Nucleus accumbens (tissue), 56 donors: ENCODE measurements around the gene KCNAB3.

Source experiments
- DNase-seq, 56 donors: peaks; one replicate each; lab custom pipeline; 2025; lab: John Stamatoyannopoulos, UW

Gene KCNAB3

DNA sequence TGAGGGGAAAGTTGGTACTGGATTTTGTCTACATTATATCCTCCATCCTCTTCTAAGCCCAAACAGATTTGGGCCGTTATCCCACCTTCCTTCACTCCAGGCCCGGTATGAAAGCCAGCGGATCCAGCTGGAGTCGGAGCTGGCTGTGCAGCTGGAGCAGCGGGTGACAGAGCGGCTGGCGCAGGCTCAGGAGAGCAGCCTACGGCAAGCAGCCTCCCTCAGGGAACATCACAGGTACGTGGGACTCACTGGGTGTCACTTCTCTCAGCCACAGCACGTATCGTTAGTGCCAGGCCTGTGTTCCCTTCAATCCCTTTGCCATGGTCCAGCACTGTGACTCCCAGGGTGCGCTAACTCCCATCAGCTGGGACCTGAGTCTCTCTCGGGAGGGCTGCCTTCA, 13.6 kb upstream of the KCNAB3 start:
- no peak for DNase-seq

GRCh38 chr17:7940743-7941142, 11.1 kb upstream of the KCNAB3 start:
- no peak for DNase-seq

DNA sequence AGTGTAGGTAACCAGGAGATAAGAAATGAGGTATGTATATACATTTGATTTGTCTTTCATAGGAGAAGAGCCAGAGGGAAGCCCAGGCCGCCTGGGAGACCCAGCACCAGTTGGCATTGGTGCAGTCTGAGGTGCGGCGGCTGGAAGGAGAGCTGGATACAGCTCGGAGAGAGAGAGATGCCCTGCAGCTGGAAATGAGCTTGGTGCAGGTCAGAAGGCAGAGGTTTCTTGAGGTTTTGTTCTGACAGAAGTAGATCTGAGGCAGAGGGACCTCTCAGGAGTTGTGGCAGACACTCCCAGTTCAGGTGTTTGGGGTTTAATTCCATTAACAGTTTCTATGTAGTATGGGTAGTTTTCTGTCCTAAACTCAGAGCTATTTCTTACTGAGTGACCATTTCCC, 10.4 kb upstream of the KCNAB3 start:
- no peak for DNase-seq

GRCh38 chr17:7935859-7936258, 6.2 kb upstream of the KCNAB3 start:
- DNase-seq, result peak in 3 of 56 donors; percentile 6 to 9 (median 6)

DNA sequence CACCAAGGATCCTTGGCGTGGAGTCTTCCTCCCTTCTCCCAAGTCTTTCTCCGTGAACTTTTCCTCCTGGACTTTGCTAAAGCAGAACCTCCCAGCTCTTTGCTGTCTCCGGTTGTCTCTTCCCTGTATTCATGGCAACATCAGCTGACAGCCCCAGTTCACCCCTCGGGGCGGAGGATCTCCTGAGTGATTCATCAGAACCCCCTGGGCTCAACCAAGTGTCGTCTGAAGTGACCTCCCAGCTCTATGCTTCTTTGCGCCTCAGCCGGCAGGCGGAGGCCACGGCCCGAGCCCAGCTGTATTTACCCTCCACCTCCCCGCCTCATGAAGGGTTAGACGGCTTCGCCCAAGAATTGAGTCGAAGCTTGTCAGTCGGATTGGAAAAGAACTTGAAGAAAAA, 3.3 kb upstream of the KCNAB3 start:
- peak in 3 of 56 donors; percentile 15 to 17 (median 17) for DNase-seq

GRCh38 chr17:7932483-7932891, 2.8 kb upstream of the KCNAB3 start:
- DNase-seq, result peak in 9 of 56 donors; percentile 9 to 55 (median 28)

GRCh38 chr17:7931709-7932482, 2.2 kb upstream of the KCNAB3 start, which contains the start of the genes CNTROB and TRAPPC1:
Gene CNTROB, plus strand, starts transcription at chr17:7932206. Its CDS starts 874 bp downstream, at chr17:7933080.
Gene TRAPPC1, minus strand, starts transcription at chr17:7931946. Its CDS starts 117 bp downstream, at chr17:7931829.
- DNase-seq, result peak; percentile 93 to 100 (median 99)

GRCh38 chr17:7930841-7931631, 1.4 kb upstream of the KCNAB3 start:
- DNase-seq, result no peak

GRCh38 chr17:7927596-7927995, 2.1 kb downstream of the KCNAB3 start:
- DNase-seq, result no peak

DNA sequence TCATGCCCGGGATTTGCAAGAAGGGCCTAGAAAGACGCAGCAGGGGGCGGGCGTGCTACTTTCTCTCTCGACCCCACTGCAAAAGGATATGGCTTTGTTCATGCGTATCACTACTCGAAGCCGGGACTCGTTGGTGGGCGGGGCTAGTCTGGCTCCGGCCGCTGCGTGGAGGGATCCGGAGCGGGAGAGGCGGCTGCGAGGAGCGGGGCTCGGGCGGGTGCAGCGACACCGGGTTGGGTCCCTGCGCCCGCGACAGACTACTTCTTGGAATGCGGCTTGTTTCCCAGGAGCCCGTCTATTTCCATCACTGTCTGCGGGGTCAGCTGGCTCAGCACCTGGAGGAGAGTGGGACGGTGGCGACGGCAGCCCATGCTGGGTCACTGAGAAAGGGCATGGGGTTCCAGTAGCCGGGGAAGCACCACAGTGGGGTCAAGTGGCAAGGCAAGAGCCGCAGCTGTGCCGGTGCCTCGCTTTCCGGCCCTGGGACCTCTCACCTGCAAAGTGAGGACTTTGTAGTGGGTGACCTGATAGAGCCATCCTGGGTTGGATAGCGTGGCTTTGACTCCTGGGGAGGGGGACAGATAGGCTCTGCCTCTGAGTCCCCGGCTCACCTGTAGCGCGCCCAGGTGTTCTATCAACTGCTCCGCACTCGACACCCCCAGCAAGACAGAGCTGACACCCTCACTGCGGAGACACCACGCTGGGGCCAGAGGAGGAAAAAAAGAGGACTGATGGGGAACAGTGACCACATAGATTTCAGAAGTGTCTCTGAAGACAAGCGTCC, 6.6 kb downstream of the KCNAB3 start:
- peak in 50 of 56 donors; percentile 19 to 85 (median 60) for DNase-seq

DNA sequence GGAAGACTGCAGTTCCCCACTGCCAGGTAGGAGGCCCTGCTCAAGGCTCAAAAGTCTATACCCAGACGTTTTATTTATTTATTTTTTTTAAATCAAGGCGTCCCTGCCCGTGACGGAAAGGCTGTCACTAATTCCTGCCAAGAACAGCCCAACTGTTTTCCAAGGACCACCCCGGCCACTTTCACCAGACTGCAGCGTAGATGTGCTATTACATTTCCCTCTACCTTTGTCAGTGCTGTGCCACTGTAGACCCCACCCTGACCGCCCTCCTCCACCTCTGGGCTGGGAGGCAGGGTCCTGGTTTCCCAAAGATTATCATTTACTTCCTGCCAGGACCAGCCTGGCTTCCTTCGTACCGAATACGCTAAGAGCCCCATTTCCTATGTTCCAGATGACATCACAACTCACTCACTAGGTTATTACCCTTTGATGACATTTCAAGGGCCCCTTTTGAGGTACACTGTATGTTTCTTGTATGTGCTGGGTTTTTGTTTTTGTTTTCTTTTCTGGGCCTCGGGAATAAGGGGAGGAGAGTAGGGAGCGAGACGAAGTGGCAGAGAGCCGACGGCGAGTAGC, 7.3 kb downstream of the KCNAB3 start:
- DNase-seq, result no peak

GRCh38 chr17:7916808-7917207, 12.8 kb downstream of the KCNAB3 start:
- no peak for DNase-seq

DNA sequence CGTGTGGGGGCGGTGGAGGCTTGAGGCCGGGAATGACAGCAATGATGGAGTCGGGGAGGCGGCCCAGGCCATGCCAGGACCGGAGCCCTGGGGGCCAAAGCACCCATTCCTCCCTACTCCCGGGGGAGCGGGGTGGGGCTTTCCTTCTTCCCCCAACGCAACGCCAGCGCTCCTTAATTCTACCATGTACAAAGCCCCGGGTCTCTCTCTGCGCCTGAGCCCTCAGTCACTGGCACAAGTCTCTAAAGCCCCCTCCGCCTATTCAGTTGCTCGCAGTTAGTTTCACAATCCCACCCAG, 13.3 kb downstream of the KCNAB3 start:
- DNase-seq, result peak in 3 of 56 donors; percentile 5 to 70 (median 40)

- peak in 55 of 56 donors; percentile 31 to 90 (median 80) for DNase-seq
Measured at GRCh38 chr17:7915611-7916384, 13.9 kb downstream of the KCNAB3 start, which contains the start of gene RNF227. Gene RNF227, minus strand, starts transcription at chr17:7916289. Its CDS starts 94 bp downstream, at chr17:7916195.

- DNase-seq, result peak in 9 of 56 donors; percentile 51 to 82 (median 71)
Measured at GRCh38 chr17:7915179-7915610, 14.5 kb downstream of the KCNAB3 start.

GRCh38 chr17:7912927-7913524, 16.6 kb downstream of the KCNAB3 start:
- DNase-seq, result peak in 7 of 56 donors; percentile 3 to 39 (median 13)

GRCh38 chr17:7911116-7911515, 18.5 kb downstream of the KCNAB3 start:
- no peak for DNase-seq

DNA sequence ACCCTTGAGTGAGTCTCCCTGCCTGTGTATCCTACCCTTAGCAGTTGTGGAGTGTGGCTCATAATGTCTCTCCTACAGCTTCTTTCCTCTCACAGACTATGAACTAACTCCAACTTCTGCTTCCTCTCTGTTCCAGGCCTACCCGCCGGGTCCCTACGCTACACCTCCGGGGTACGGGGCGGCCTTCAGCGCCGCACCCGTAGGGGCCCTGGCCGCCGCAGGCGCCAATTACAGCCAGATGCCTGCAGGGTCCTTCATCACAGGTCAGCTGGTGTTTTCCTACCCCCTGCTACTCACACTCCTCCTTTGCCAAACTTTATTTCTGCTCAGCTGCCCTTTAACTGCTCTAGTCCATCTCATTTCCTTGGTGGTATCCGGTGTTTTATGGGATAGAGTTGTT, 18.9 kb downstream of the KCNAB3 start:
- no peak for DNase-seq

DNA sequence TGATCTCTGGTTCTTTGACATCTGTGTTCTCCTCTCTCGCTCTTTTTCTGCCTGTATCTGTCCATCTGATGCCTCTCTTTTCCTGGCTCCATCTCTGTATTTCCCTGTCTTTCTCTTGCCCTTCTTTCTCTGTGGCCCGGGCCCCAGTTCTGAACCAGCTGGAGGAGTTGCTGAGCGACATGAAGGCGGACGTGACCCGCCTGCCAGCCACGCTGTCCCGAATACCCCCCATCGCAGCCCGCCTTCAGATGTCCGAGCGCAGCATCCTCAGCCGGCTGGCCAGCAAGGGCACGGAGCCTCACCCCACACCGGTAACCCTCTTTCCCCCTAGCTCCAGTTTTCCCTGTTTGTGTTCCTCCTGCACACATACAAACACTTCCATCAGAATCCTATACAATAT, 19.4 kb downstream of the KCNAB3 start:
- no peak for DNase-seq
